Measurements from ENCODE around the gene ARFGAP2. TPM values are rescaled to one million over a fixed set of nuclear protein-coding genes. Genes with fewer than 3 reads are reported as not detected.
"Not testable (repeated sequence)": the region's sequence is repeated elsewhere in the genome, so short reads cannot be mapped to it uniquely, and the experiment has no call there.

Gene ARFGAP2
- polyA plus RNA-seq (ENCODE audit: insufficient read length in 4 of 4): 10 to 100 TPM; 78.0 to 79.7 (median 79.1) TPM

- DNase-seq (ENCODE audit: low read depth in 4 of 4, low spot score in 3 of 4): peak; percentile 87 to 94 (median 90)
Measured at GRCh38 chr11:47176328-47177228, at the start of gene ARFGAP2. Gene ARFGAP2 (minus strand): TSS chr11:47176879. CDS start chr11:47176853, 26 bp downstream.

DNA sequence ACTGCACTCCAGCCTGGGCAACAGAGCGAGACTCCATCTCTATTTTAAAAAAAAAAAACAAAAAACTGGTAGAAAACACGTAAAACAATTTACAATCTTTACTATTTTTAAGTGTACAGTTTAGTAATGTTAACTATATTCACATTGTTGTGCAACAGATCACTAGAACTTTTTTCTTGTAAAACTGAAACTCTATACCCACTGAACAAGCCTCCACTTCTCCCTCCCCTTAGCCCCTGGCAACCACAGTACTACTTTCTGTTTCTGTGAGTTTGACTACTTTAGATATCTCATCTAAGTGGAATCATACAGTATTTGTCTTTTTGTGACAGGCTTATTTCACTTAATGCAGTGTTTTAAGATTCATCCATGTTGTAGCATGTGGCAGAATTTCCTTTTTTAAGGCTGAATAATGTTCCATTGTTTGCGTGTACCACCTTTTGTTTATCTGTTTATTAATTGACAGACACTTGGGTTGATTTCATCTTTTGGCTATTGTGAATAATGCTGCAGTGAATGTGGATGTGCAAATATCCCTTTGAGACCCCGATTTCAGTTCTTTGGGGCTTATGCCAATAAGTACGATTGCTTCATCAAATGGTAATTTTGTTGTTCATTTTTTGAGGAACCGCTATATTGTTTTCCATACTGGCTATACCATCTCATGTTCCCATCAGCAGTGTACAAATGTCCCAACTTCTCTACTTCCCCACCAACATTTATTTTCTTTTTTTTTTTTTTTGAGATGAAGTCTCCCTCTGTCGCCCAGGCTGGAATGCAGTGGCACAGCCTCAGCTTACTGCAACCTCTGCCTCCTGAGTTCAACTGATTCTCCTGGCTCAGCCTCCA is 49.1 kb upstream of the ARFGAP2 start:
- DNase-seq (ENCODE audit: low read depth in 4 of 4, low spot score in 3 of 4): no peak

DNA sequence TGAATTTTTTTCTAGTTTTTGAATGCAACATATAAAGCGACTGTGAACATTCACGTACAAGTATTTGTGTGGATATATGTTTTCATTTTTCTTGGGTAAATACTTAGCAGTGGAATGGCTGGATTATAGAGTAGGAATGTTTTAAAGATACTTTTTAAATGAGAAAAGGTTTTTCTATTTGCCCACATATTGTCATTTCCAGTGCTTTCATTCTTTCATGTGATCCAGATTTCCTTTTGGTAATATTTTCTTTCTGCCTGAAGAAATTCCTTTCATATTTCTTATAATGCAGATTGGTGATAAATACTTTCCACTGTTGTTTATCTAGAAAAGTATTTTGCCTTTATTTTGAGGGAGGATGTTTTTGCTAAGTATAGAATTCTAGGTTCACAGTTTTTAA is 46.0 kb upstream of the ARFGAP2 start:
- DNase-seq (ENCODE audit: low read depth in 4 of 4, low spot score in 3 of 4): no peak

- no peak for DNase-seq (ENCODE audit: low read depth in 4 of 4, low spot score in 3 of 4)
Measured at GRCh38 chr11:47220401-47220821, 43.7 kb upstream of the ARFGAP2 start.

DNA sequence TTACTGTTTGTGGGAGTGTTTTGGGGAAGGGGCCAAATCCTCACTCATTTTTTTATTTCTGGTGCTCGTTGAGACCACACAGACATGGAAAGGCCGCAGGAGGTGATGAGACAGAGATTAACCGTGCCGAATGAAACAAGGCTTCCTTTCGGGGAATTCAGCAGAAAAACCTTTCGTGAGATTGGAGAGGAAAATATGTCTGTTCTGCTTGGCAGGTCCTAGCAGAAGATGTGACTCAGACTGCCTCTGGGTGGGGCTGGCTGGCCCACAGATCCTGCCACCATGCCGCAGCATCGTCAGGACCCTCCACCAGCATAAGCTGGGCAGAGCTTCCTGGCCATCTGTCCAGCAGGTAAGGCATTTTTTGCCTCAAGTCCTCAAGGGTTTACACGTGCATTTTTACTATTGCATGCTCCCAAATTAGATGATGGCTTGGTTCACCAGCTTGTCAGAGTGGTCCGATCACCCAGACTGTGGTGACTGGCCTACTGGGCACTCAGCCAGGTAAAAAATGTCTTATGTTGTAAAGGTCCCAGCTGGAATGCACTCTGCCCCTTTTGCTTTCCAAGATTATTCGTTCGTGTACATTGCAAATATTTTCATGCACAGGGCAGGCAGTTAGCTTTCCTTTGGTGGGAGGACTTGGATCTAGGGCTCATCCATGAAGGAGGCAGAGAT is 39.6 kb upstream of the ARFGAP2 start:
- peak in 2 of 4 donors; percentile 22 to 28 for DNase-seq (ENCODE audit: low read depth in 4 of 4, low spot score in 3 of 4)

DNA sequence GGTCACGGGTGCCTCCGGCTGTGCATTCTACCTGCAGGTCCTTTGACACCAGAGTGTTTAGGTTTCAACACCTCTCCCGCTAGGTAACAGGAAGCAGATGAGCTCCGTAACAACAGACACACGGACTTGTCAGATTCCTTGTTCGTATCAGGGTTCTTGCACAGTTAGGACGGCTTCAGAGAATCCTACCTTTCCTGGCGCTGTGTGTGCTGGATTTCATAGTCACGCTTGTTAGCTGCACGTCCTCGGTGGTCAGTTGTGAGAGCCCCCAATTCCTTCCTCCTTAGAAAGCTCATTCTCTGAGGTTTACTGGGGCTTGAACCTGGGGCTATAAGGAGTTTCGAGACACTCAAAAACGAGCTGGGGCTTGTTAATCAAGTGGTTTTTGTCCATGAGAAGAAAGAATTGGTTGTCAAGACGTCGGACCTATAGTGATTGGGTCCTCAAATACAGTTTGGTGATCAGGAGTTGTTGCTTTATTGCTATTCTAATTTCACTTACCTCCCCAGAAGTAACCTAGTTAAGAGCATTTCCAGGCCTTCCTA is 38.8 kb upstream of the ARFGAP2 start:
- DNase-seq (ENCODE audit: low read depth in 4 of 4, low spot score in 3 of 4): peak in 1 of 4 donors; percentile 28

DNA sequence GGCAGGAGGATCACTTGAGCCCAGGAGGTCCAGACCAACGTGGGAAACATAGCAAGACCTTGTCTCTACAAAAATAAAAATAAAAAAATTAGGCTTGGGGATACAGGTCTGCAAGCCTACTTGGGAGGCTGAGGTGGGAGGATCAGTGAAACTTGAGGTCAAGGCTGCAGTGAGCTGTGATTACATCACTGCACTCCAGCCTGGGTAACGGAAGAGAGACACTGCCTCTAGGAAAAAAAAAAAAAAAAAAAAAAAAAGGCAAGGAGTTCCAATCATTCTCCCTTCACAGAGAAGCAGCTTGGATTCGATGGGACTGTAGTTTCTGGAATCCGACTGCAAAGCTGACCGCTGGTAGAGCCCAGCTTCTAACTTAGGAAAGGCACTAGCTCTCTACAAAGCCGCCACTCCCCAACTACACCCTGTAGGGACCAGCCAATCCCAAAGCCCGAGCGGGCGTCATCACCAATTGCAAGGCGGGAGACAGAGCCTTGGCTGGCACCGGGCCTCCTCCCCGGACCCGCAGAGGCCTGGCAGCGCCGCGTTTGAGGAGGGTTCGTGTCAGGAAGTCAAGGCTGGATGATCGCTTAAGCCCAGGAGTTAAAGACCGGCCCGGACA is 37.4 kb upstream of the ARFGAP2 start:
- peak in 2 of 4 donors; percentile 59 to 63 for DNase-seq (ENCODE audit: low read depth in 4 of 4, low spot score in 3 of 4)

DNA sequence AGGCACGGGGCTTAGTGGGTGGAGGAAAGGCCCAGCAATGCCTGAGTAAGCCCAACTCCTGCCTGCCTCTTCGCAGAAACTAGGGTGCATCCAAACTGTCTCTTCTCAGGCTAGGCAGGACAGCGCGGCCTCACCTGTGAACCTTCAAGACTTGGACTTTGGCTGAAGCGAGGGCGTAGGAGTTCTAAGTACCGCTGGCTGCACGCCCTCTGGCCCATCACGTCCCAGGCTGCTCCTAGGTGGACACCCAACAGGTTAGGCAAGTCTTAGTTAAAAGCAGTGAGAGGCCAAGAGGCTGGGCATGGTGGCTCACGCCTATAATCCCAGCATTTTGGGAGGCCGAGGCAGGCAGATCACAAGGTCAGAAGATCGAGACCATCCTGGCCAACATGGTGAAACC is 36.3 kb upstream of the ARFGAP2 start:
- no peak for DNase-seq (ENCODE audit: low read depth in 4 of 4, low spot score in 3 of 4)

DNA sequence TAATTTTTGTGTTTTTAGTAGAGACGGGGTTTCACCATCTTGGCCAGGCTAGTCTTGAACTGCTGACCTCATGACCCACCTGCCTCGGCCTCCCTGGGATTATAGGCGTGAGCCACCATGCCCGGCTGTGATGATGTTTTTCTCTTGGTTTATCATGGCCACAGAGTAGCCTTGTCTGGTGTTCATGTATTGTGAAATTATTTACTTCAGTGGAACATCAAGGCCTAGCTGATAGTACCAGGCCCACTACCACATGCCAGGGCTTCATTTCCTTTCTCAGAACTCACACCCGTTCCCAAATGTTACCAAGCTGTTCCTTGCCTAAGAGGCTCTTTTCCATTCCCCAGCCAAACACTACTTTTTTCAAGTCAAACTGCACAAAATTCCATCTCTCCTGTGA is 31.9 kb upstream of the ARFGAP2 start:
- DNase-seq (ENCODE audit: low read depth in 4 of 4, low spot score in 3 of 4): no peak

DNA sequence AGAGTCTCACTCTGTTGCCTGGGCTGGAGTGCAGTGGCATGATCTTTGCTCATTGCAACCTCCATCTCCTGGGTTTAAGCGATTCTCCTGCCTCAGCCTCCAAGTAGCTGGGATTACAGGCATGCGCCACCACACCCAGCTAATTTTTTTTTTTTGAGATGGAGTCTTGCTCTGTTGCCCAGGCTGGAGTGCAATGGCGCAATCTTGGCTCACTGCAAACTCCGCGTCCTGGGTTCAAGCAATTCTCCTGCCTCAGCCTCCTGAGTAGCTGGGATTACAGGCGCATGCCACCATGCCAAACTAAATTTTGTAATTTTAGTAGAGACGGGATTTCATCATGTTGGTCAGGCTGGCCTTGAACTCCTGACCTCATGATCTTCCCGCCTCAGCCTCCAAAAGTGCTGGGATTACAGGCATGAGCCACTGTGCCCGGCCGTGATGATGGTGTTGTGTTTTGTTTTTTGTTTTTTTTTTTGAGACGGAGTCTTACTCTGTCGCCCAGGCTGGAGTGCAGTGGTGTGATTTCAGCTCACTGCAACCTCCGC is 31.4 kb upstream of the ARFGAP2 start:
- DNase-seq (ENCODE audit: low read depth in 4 of 4, low spot score in 3 of 4): not testable (repeated sequence)

DNA sequence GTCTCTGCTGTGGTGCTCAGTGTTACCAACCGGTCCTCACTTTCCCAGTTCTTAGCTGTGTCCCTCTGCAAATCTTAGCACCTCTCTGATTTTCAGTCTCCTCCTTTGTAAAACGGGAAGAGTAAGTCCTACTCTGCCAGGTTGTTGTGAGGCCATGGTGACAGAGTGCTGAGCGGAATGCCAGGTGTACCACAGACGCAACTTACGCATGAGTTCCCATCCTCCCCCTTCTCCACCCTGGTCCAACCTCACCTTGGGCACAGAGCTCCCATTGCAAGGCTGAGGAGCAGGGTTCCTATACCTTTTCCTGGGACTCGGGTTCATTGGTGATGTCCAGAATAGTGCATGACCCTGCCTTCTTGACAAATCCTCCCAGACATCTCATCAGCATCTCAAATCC is 30.8 kb upstream of the ARFGAP2 start:
- DNase-seq (ENCODE audit: low read depth in 4 of 4, low spot score in 3 of 4): no peak

- DNase-seq (ENCODE audit: low read depth in 4 of 4, low spot score in 3 of 4): not testable (repeated sequence)
Measured at GRCh38 chr11:47206577-47206976, 29.9 kb upstream of the ARFGAP2 start.

DNA sequence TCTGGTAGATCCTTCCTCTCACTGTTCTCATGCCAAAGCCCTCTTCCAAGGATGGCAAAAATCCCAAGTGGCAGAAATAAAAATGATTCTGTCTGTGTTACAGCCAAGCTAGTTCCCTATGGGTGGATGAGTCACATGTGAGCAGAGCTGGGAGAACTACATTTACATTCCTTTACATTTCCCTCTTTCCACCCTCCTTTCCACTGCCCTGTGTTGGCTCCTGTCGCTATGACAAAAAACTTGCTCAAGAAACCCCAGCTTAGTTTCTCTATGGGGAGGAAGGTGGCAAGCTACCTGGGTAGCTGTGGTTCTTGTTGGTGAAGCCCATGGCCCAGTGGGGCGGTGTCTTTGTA is 27.9 kb upstream of the ARFGAP2 start:
- DNase-seq (ENCODE audit: low read depth in 4 of 4, low spot score in 3 of 4): no peak

DNA sequence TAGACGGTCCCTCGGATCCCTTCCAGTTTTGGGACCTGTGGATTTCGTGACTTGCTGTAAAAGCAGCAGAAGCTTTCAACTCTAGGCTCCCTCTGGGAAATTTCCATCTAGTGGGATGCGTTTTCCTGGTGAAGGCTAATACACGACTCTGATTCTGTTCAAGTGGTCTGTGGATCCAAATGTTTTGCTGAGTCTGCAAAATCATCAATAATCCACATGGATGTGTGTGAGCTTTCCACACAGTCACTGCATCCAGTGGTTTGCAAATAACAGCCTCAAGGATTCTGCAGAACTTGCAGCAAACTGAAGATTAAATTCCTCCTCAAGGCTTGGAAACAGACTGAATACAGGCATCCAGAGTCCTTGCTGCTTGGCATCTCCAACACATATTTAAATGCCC is 25.9 kb upstream of the ARFGAP2 start:
- DNase-seq (ENCODE audit: low read depth in 4 of 4, low spot score in 3 of 4): no peak

GRCh38 chr11:47201015-47201414 is 24.3 kb upstream of the ARFGAP2 start:
- DNase-seq (ENCODE audit: low read depth in 4 of 4, low spot score in 3 of 4): no peak

DNA sequence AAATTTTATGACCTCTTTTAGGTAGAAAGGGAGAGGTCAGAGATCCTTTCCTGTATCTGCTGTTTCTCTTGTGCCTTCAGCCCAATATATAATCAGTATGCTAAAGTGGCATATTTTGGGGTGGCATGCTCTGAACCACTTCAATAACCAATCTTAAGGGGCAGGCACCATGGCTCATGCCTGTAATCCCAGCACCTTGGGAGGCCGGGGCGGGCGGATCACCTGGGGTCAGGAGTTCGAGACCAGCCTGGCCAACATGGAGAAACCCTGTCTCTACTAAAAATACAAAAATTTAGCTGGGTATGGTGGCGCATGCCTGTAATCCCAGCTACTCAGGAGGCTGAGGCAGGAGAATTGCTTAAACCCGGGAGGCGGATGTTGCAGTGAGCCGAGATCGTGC is 21.5 kb upstream of the ARFGAP2 start:
- DNase-seq (ENCODE audit: low read depth in 4 of 4, low spot score in 3 of 4): not testable (repeated sequence)

DNA sequence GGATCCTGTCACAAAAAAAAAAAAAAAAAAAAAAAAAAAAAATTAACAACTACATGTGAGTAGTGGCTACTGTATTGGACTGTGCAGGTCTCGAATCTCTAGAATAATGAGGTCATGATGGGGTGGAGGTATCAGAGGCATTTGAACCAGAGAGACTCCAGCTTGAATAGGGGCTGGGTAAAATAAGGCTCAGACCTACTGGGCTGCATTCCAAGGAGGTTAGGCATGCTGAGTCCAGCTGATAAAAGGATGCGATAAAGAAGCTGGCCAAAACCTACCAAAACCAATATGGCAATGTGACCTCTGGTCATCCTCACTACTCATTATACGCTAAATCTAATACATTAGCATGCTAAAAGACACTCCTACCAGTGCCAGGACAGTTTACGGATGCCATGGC is 15.4 kb upstream of the ARFGAP2 start:
- no peak for DNase-seq (ENCODE audit: low read depth in 4 of 4, low spot score in 3 of 4)

GRCh38 chr11:47191137-47191536 is 14.5 kb upstream of the ARFGAP2 start:
- not testable (repeated sequence) for DNase-seq (ENCODE audit: low read depth in 4 of 4, low spot score in 3 of 4)

GRCh38 chr11:47189100-47189834 is 12.6 kb upstream of the ARFGAP2 start:
- DNase-seq (ENCODE audit: low read depth in 4 of 4, low spot score in 3 of 4): peak in 1 of 4 donors; percentile 31

Measured in right renal pelvis (tissue), 4 donors.